22Rv1 (cell line): ENCODE measurements around the gene DCTD.

ENCODE experiments used
- CTCF ChIP-seq: fragments of 450-650 bp; IDR thresholded peaks from 2 replicates; pipeline ENCODE4 v1.5.1; 2017; ENCODE audit warnings: mild to moderate bottlenecking
- ZFX ChIP-seq: fragments of 450-650 bp; IDR thresholded peaks from 2 replicates; pipeline ENCODE4 v1.6.1; 2017; ENCODE audit warnings: antibody characterized with exemption, borderline replicate concordance

GRCh38 chr4:182884040-182884439, 33.1 kb downstream of the DCTD start:
- no peak for TF ChIP-seq CTCF
- TF ChIP-seq ZFX: no peak
